HEK293 (cell line): ENCODE measurements around the gene TTC33.

Experiments used
- CTCF ChIA-PET: fragments of 350-600 bp; formaldehyde crosslinking; extraction: SDS; loops from one replicate; lab custom pipeline; 2021; ENCODE audit warnings: antibody characterized with exemption; lab: Yijun Ruan, JAX
- POLR2A ChIA-PET: fragments of 300-600 bp; formaldehyde crosslinking; extraction: SDS; loops from one replicate; lab custom pipeline; 2020; ENCODE audit warnings: antibody characterized with exemption, inconsistent platforms; lab: Yijun Ruan, JAX
- H3K27ac ChIP-seq: fragments of 200-500 bp; sonication (Bioruptor generic); 2 replicates; pipeline ENCODE4 v1.5.1; 2014; ENCODE audit warnings: low read depth, low read length, control low read depth, inconsistent platforms; ENCODE audit errors: extremely low read depth
- H3K36me3 ChIP-seq, 2 experiments: fragments of 200-500 bp in 1 of 2; sonication (Bioruptor generic) in 1 of 2; 1 replicate in 1 of 2; 2 replicates in 1 of 2; pipeline ENCODE4 v1.5.1; 2014 to 2017; ENCODE audit warnings: inconsistent platforms in 2 of 2, low read length in 2 of 2; ENCODE audit not compliant: control insufficient read depth in 2 of 2, insufficient read depth in 1 of 2
- H3K4me1 ChIP-seq: fragments of 200-500 bp; sonication (Bioruptor generic); 2 replicates; pipeline ENCODE4 v1.5.1; 2014; ENCODE audit warnings: mild to moderate bottlenecking, low read length, inconsistent platforms; ENCODE audit not compliant: control insufficient read depth, insufficient read depth
- H3K4me3 ChIP-seq: 2 replicates; pipeline ENCODE4 v1.5.1; 2011; ENCODE audit warnings: low read depth, mild to moderate bottlenecking, control low read depth, low read length, moderate library complexity
- H3K9me3 ChIP-seq: fragments of 200-500 bp; sonication (Bioruptor generic); 2 replicates; pipeline ENCODE4 v1.5.1; 2014; ENCODE audit warnings: low read depth, low read length, inconsistent platforms; ENCODE audit not compliant: control insufficient read depth, insufficient read depth
- AEBP2 ChIP-seq: fragments of 450-650 bp; formaldehyde crosslinking; IDR thresholded peaks from 2 replicates; pipeline ENCODE4 v1.5.1; 2016; ENCODE audit warnings: missing biosample characterization, missing genetic modification characterization, borderline replicate concordance
- ELK4 ChIP-seq: IDR thresholded peaks from 2 replicates; pipeline ENCODE4 v1.6.1; 2011; ENCODE audit warnings: mild to moderate bottlenecking, low read depth, low read length, borderline replicate concordance
- GFI1B ChIP-seq: fragments of 450-650 bp; formaldehyde crosslinking; IDR thresholded peaks from 2 replicates; pipeline ENCODE4 v1.5.1; 2016; ENCODE audit warnings: missing biosample characterization, missing genetic modification characterization
- HOXA7 ChIP-seq: sonication (generic); formaldehyde crosslinking; IDR thresholded peaks from 2 replicates; pipeline ENCODE4 v1.8.1; 2022; ENCODE audit warnings: missing genetic modification reagents, borderline replicate concordance
- KLF1 ChIP-seq: fragments of 450-650 bp; formaldehyde crosslinking; IDR thresholded peaks from 2 replicates; pipeline ENCODE4 v1.5.1; 2016; ENCODE audit warnings: missing biosample characterization, missing genetic modification characterization
- KLF9 ChIP-seq: fragments of 450-650 bp; formaldehyde crosslinking; IDR thresholded peaks from 2 replicates; pipeline ENCODE4 v1.5.1; 2016; ENCODE audit warnings: missing biosample characterization, missing genetic modification characterization, low read depth
- ZBTB21 ChIP-seq: fragments of 450-650 bp; formaldehyde crosslinking; IDR thresholded peaks from 2 replicates; pipeline ENCODE4 v1.5.1; 2017; ENCODE audit warnings: missing biosample characterization, missing genetic modification characterization
- ZFP3 ChIP-seq: fragments of 450-650 bp; formaldehyde crosslinking; IDR thresholded peaks from 2 replicates; pipeline ENCODE4 v1.5.1; 2016; ENCODE audit warnings: low read depth, missing biosample characterization, missing genetic modification characterization
- ZNF112 ChIP-seq: fragments of 450-650 bp; formaldehyde crosslinking; IDR thresholded peaks from 2 replicates; pipeline ENCODE4 v1.5.0; 2017; ENCODE audit warnings: missing biosample characterization, missing genetic modification characterization
- ZNF114 ChIP-seq: fragments of 450-650 bp; formaldehyde crosslinking; IDR thresholded peaks from 2 replicates; pipeline ENCODE4 v1.5.0; 2017; ENCODE audit warnings: missing biosample characterization, missing genetic modification characterization
- ZNF211 ChIP-seq: fragments of 450-650 bp; formaldehyde crosslinking; IDR thresholded peaks from 2 replicates; pipeline ENCODE4 v1.5.1; 2016; ENCODE audit warnings: low read depth, missing biosample characterization, missing genetic modification characterization
- ZNF501 ChIP-seq: fragments of 450-650 bp; formaldehyde crosslinking; IDR thresholded peaks from 2 replicates; pipeline ENCODE4 v1.5.1; 2016; ENCODE audit warnings: missing biosample characterization, missing genetic modification characterization
- ZNF768 ChIP-seq: fragments of 450-650 bp; formaldehyde crosslinking; IDR thresholded peaks from 2 replicates; pipeline ENCODE4 v1.5.1; 2018; ENCODE audit warnings: missing biosample characterization, mild to moderate bottlenecking, missing genetic modification characterization
- ZNF777 ChIP-seq: fragments of 450-650 bp; formaldehyde crosslinking; IDR thresholded peaks from 2 replicates; pipeline ENCODE4 v1.5.1; 2017; ENCODE audit warnings: missing biosample characterization, missing genetic modification characterization, borderline replicate concordance
- TF ChIP-seq, protein P1 (sequence below): fragments of 450-650 bp; formaldehyde crosslinking; IDR thresholded peaks from 2 replicates; pipeline ENCODE4 v1.5.1; 2016; ENCODE audit warnings: missing biosample characterization, missing genetic modification characterization
- TF ChIP-seq, protein P2 (sequence below): sonication (generic); formaldehyde crosslinking; IDR thresholded peaks from 2 replicates; pipeline ENCODE4 v1.8.1; 2022; ENCODE audit warnings: mild to moderate bottlenecking, moderate library complexity, missing genetic modification reagents

Gene TTC33

GRCh38 chr5:40501711-40502444 lies 253.9 kb downstream of the TTC33 start:
- CTCF ChIA-PET: interaction anchor here (0.7 kb wide), 1 partner anchor 199 kb away, joined by 3 read pairs; no protein-coding TSS in a partner anchor
- TF ChIP-seq ZNF114 (tag by site-specific recombination) (no peak), HOXA7 (no peak)
- TF ChIP-seq, all 188 proteins: peak for 0
- H3K27ac ChIP-seq: no peak overlapping the region
- no peaks in the 10 kb centered on the region for H3K36me3 ChIP-seq
- H3K4me3 ChIP-seq: no peak overlapping the region
- 0 out of 2 replicates have a peak, but pooled peaks cover 3% of the 10 kb centered on the region for H3K4me1 ChIP-seq
- H3K9me3 ChIP-seq: no peaks in the 10 kb centered on the region
- POLR2A ChIA-PET: no interaction called here

DNA sequence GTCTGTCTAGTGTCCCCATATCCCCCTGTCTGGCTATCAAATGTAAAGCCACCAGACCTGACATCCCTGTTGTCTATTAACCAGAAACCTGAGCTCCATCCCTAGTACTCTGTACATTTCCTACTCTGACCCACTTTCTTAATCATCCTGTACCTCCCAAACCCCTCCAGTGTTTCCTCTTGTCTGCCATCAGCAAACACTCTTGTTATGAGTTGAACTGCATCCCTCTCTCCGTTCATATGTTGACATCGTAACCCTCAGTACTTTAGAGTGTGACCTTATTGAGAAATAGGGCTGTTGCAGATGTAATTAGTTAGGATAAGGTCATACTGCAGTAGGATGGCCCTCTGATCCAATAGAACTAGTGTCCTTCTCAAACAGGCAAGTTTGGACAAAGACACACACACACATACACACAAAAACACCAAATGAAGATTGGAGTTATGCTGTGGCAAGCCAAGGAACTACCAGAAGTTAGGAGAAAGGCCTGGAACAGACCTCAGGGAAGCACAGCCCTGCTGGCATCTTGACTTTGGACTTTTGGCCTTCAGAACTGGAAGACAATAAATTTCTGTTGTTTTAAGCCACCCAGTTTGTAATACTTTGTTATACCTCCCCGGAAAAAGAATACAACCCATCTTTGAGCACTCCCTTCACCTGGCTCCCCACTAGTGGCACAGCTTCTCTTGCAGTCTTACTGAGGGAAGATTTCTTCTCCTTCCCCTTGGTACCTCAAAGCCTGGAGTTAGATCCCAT lies 256.1 kb downstream of the TTC33 start:
- Histone ChIP-seq H3K4me1 (no peaks in the 10 kb centered on the region), H3K9me3 (no peaks in the 10 kb centered on the region), H3K27ac (no peak overlapping the region), H3K36me3 (no peaks in the 10 kb centered on the region), H3K4me3 (no peak overlapping the region)
- no peak for TF ChIP-seq ZNF501 (tag by site-specific recombination)
- TF ChIP-seq ZNF777 (tag by site-specific recombination): no peak
- TF ChIP-seq, protein P1, sequence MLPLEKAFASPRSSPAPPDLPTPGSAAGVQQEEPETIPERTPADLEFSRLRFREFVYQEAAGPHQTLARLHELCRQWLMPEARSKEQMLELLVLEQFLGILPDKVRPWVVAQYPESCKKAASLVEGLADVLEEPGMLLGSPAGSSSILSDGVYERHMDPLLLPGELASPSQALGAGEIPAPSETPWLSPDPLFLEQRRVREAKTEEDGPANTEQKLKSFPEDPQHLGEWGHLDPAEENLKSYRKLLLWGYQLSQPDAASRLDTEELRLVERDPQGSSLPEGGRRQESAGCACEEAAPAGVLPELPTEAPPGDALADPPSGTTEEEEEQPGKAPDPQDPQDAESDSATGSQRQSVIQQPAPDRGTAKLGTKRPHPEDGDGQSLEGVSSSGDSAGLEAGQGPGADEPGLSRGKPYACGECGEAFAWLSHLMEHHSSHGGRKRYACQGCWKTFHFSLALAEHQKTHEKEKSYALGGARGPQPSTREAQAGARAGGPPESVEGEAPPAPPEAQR: no peak
- no peak for TF ChIP-seq ZNF211 (tag by site-specific recombination)
- no peak for TF ChIP-seq ZFP3
- TF ChIP-seq ELK4: no peak
- TF ChIP-seq ZNF112 (tag by site-specific recombination): no peak
- POLR2A ChIA-PET: no interaction called here
- CTCF ChIA-PET: no interaction called here

DNA sequence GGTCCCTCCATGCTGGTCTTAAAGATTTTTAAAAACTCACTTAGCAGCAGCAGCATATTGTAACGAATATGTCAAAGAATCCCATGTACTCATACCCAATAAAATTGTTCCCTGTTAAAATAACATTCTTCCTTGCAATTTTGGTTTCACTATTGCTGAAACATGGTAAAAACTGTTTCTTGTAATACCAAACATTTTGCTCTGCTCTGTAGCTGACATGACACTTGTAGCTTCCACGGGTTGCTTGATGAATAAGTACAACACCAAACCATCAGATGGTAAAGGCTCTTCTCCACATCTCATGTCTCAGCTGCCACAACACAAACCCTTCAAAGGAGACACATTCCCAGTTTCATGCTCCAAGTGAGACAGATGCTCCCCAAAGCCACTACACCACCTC lies 256.8 kb downstream of the TTC33 start:
- no peak overlapping the region for H3K4me3 ChIP-seq
- no peaks in the 10 kb centered on the region for H3K36me3 ChIP-seq
- TF ChIP-seq KLF1 (tag by site-specific recombination) (no peak), ZBTB21 (tag by site-specific recombination) (no peak), AEBP2 (no peak), KLF9 (tag by site-specific recombination) (no peak), ZNF768 (tag by site-specific recombination) (no peak), GFI1B (tag by site-specific recombination) (no peak)
- TF ChIP-seq, protein P2, sequence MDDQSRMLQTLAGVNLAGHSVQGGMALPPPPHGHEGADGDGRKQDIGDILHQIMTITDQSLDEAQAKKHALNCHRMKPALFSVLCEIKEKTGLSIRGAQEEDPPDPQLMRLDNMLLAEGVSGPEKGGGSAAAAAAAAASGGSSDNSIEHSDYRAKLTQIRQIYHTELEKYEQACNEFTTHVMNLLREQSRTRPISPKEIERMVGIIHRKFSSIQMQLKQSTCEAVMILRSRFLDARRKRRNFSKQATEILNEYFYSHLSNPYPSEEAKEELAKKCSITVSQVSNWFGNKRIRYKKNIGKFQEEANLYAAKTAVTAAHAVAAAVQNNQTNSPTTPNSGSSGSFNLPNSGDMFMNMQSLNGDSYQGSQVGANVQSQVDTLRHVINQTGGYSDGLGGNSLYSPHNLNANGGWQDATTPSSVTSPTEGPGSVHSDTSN (CRISPR knock-in tag): no peak
- POLR2A ChIA-PET: no interaction called here
- CTCF ChIA-PET: no interaction called here
- H3K27ac ChIP-seq: no peak overlapping the region
- H3K9me3 ChIP-seq: no peaks in the 10 kb centered on the region
- no peaks in the 10 kb centered on the region for H3K4me1 ChIP-seq
